Measurements from ENCODE around the gene GINS2. TPM values are rescaled to one million over a fixed set of nuclear protein-coding genes. Genes with fewer than 3 reads are reported as not detected.

Gene GINS2
- total and polyA plus RNA-seq, 4 donors, result 1.6 to 3.1 (median 2.4) TPM

DNA sequence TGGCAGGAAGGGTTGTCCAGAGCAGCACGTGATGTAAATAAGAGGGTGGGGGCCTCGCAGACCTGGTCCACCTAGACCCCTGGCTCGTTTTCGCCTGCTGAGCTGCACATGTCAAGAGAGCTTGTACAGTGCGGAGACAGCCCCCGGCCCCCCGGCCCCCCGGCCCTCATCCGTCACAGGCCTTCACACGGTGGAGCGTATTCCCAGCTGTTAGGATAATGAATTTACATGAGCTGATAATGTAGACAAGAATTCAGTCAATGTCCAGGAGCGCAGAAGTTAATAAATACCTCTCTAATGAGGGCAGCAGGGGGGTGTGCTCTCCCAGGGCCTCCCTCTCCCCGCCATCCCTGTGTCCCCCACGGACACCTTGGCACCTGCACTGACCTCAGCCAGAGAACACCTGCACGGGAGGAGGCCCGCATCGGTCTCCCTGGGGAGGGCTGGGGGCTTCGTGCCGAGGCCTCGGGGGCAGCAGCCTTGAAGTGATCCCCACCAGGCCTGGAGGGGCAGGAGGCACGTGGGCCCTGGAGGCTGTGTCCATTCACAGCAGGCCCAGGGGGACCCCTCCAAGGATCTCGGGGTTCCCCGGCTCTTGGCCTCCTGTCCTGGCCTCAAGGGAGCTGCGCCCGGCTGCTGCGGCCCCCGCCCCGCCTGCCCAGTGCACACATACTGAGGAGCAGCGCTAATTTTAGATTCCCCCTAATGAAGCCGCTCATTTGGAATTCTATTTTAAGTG, 61.1 kb downstream of the GINS2 start:
- DNase-seq (no peak), ATAC-seq (ENCODE audit: insufficient read depth, low FRiP score) (no peak)
- H3K9ac ChIP-seq (ENCODE audit: insufficient read depth in 1 of 2, low read length in 2 of 2), result no peak overlapping the region
- peaks cover 0 to 8% (median 0%) of the 10 kb centered on the region in 4 donors for H3K9me3 ChIP-seq (ENCODE audit: control insufficient read depth in 4 of 4, insufficient read depth in 3 of 4, low read length in 3 of 4)
- TF ChIP-seq, protein P1, sequence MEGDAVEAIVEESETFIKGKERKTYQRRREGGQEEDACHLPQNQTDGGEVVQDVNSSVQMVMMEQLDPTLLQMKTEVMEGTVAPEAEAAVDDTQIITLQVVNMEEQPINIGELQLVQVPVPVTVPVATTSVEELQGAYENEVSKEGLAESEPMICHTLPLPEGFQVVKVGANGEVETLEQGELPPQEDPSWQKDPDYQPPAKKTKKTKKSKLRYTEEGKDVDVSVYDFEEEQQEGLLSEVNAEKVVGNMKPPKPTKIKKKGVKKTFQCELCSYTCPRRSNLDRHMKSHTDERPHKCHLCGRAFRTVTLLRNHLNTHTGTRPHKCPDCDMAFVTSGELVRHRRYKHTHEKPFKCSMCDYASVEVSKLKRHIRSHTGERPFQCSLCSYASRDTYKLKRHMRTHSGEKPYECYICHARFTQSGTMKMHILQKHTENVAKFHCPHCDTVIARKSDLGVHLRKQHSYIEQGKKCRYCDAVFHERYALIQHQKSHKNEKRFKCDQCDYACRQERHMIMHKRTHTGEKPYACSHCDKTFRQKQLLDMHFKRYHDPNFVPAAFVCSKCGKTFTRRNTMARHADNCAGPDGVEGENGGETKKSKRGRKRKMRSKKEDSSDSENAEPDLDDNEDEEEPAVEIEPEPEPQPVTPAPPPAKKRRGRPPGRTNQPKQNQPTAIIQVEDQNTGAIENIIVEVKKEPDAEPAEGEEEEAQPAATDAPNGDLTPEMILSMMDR (IDR thresholded peaks at IDR 0.05; ENCODE audit: control extremely low read depth, extremely low read depth), result no peak
- H3K27me3 ChIP-seq (ENCODE audit: control insufficient read depth in 3 of 3, insufficient read depth in 3 of 3, low read length in 2 of 3), result no peaks in the 10 kb centered on the region
- H3K36me3 ChIP-seq (ENCODE audit: control insufficient read depth in 4 of 4, insufficient read depth in 4 of 4, low read length in 4 of 4), result peaks cover 0 to 5% (median 2%) of the 10 kb centered on the region in 4 donors
- H3K4me3 ChIP-seq, result no peak overlapping the region
- H3K27ac ChIP-seq (ENCODE audit: low read depth in 1 of 2, low read length in 1 of 2), result peak overlapping the region in 1 of 2 donors; percentile 80
- 79 to 85% methylated on average over 30 of the region's 30 CpGs for whole genome bisulfite sequencing, 2 donors
- peaks cover 0 to 46% (median 32%) of the 10 kb centered on the region in 5 donors for H3K4me1 ChIP-seq (ENCODE audit: control insufficient read depth in 5 of 5, insufficient read depth in 5 of 5, low read length in 5 of 5)

DNA sequence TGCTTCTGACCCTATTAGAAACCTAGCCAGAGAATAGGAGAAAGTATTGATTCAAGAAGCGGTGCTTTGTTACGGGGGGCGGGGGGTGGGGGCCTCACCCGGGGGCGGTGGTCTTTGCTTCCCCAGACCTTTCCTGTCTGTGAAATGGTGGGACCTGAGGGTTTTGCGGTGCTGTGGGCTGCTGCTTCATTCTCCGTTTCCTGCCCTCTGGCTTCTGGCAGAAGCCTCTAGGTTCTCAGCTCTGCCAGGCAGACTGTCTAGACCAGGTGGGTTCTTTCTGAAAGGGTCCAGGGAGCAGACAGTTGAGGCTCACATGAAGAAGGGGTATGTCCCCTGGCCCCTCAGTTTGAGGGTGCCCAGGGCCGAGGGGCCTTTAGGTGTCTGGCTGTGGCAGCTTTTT, 61.7 kb downstream of the GINS2 start:
- peaks cover 0 to 51% (median 32%) of the 10 kb centered on the region in 5 donors for H3K4me1 ChIP-seq (ENCODE audit: control insufficient read depth in 5 of 5, insufficient read depth in 5 of 5, low read length in 5 of 5)
- TF ChIP-seq, protein P1 (IDR thresholded peaks at IDR 0.05; ENCODE audit: control extremely low read depth, extremely low read depth), result no peak
- DNase-seq, result no peak
- H3K36me3 ChIP-seq (ENCODE audit: control insufficient read depth in 4 of 4, insufficient read depth in 4 of 4, low read length in 4 of 4), result peaks cover 0 to 5% (median 2%) of the 10 kb centered on the region in 4 donors
- H3K27ac ChIP-seq (ENCODE audit: low read depth in 1 of 2, low read length in 1 of 2), result peak overlapping the region in 1 of 2 donors; percentile 12
- ATAC-seq (ENCODE audit: insufficient read depth, low FRiP score), result no peak
- H3K9ac ChIP-seq (ENCODE audit: insufficient read depth in 1 of 2, low read length in 2 of 2), result no peak overlapping the region
- H3K9me3 ChIP-seq (ENCODE audit: control insufficient read depth in 4 of 4, insufficient read depth in 3 of 4, low read length in 3 of 4), result peaks cover 0 to 8% (median 0%) of the 10 kb centered on the region in 4 donors
- WGBS, 2 donors, result 30 to 49% methylated on average over 8 of the region's 8 CpGs
- no peaks in the 10 kb centered on the region for H3K27me3 ChIP-seq (ENCODE audit: control insufficient read depth in 3 of 3, insufficient read depth in 3 of 3, low read length in 2 of 3)
- H3K4me3 ChIP-seq, result no peak overlapping the region

Small RNA genes within 50 kb of the gene (small RNA-seq; reads per million reads assigned to genes)
- not detected for gene RN7SL381P (ENCODE audit: low replicate concordance)

Other genes with a start within 250 kb of the GINS2 start
- 100 to 1,000 TPM; 115 to 122 TPM for gene GSE1, start 75.6 kb downstream of the GINS2 start, total RNA-seq
- gene GSE1, start 75.6 kb downstream of the GINS2 start, polyA plus RNA-seq, result 10 to 100 TPM; 21.3 to 34.0 TPM
- 1 to 10 TPM; 2.8 to 7.9 TPM for gene C16orf74, start 62.1 kb upstream of the GINS2 start, total RNA-seq
- 1 to 10 TPM; 2.6 to 4.0 TPM for gene C16orf74, start 62.1 kb upstream of the GINS2 start, polyA plus RNA-seq
- 10 to 100 TPM; 14.8 to 26.8 TPM for gene EMC8, start 110.6 kb upstream of the GINS2 start, total RNA-seq
- gene EMC8, start 110.6 kb upstream of the GINS2 start, polyA plus RNA-seq, result 10 to 100 TPM; 10.5 to 20.1 TPM
- gene COX4I1, start 110.7 kb upstream of the GINS2 start, total RNA-seq, result 100 to 1,000 TPM; 243 to 400 TPM
- gene COX4I1, start 110.7 kb upstream of the GINS2 start, polyA plus RNA-seq, result 1,000 to 10,000 TPM in 1 of 2 donors, 100 to 1,000 TPM in 1; 665 to 1,291 TPM
- gene IRF8, start 210.2 kb upstream of the GINS2 start, total RNA-seq, result 10 to 100 TPM; 36.2 to 48.3 TPM
- gene IRF8, start 210.2 kb upstream of the GINS2 start, polyA plus RNA-seq, result 10 to 100 TPM in 1 of 2 donors, 1 to 10 TPM in 1; 7.3 to 37.9 TPM